ENCODE measurements around the gene FAM78B. TPM values are rescaled to one million over a fixed set of nuclear protein-coding genes. Genes with fewer than 3 reads are reported as not detected.

FAM78B gene
- total RNA-seq, 1 donor = not detected

- DNase-seq (ENCODE audit: low read depth) = no peak
- H3K4me3 ChIP-seq (ENCODE audit: low read depth, low read length) = no peak overlapping the region
- TF ChIP-seq CTCF (IDR thresholded peaks at IDR 0.05; ENCODE audit: insufficient read depth, low read depth, low read length) = no peak
These were observed 134.7 kb downstream of the FAM78B start for GRCh38 chr1:166031932-166032571.

- DNase-seq (ENCODE audit: low read depth) = no peak
- no peak for TF ChIP-seq CTCF (IDR thresholded peaks at IDR 0.05; ENCODE audit: insufficient read depth, low read depth, low read length)
- no peak overlapping the region for H3K4me3 ChIP-seq (ENCODE audit: low read depth, low read length)
These were observed 137.4 kb downstream of the FAM78B start for GRCh38 chr1:166029196-166029945.

- DNase-seq (ENCODE audit: low read depth) = no peak
- no peak overlapping the region for H3K4me3 ChIP-seq (ENCODE audit: low read depth, low read length)
- TF ChIP-seq CTCF (IDR thresholded peaks at IDR 0.05; ENCODE audit: insufficient read depth, low read depth, low read length) = no peak
These were observed 140.2 kb downstream of the FAM78B start for GRCh38 chr1:166026555-166026954.

- TF ChIP-seq CTCF (IDR thresholded peaks at IDR 0.05; ENCODE audit: insufficient read depth, low read depth, low read length) = no peak
- H3K4me3 ChIP-seq (ENCODE audit: low read depth, low read length) = no peak overlapping the region
- no peak for DNase-seq (ENCODE audit: low read depth)
These were observed 140.7 kb downstream of the FAM78B start for GRCh38 chr1:166026143-166026542.

- H3K4me3 ChIP-seq (ENCODE audit: low read depth, low read length) = no peak overlapping the region
- no peak for TF ChIP-seq CTCF (IDR thresholded peaks at IDR 0.05; ENCODE audit: insufficient read depth, low read depth, low read length)
- no peak for DNase-seq (ENCODE audit: low read depth)
These were observed 146.6 kb downstream of the FAM78B start for GRCh38 chr1:166020210-166020609.

Small RNA genes within 50 kb of the gene (small RNA-seq; reads per million reads assigned to genes)
- gene MIR921 = not detected
- gene RNA5SP64 = not detected

Data from fibroblast of villous mesenchyme (primary cell).